IMR-90 (cell line): ENCODE measurements around the gene ARAP1. TPM values are rescaled to one million over a fixed set of nuclear protein-coding genes. Genes with fewer than 3 reads are reported as not detected.

Experiments used
- ATAC-seq: fragments of 200-7000 bp; cut with Tn5 transposase; 2 replicates; pipeline ENCODE4 v1.9.1; 2020; ENCODE audit warnings: low read depth, mild to moderate bottlenecking, moderate library complexity
- BruUV-seq: library from RNA; stranded (reverse); fragments of 400-500 nt; replicated peaks from 2 replicates; lab custom pipeline; 2021; lab: Mats Ljungman, UMichigan
- CTCF ChIA-PET: fragments of 300-600 bp; formaldehyde crosslinking; extraction: SDS; loops from one replicate; lab custom pipeline; 2021; ENCODE audit warnings: antibody characterized with exemption; lab: Yijun Ruan, JAX
- POLR2A ChIA-PET: fragments of 300-600 bp; sonication (Branson Sonifier 250); formaldehyde crosslinking; loops from one replicate; lab custom pipeline; 2022; ENCODE audit warnings: antibody characterized with exemption; ENCODE audit not compliant: unreplicated experiment; lab: Charles Lee
- DNase-seq: peaks from one replicate; pipeline ENCODE4 v3.0.0; 2013
- H2AFZ ChIP-seq: replicated peaks from 2 replicates; pipeline ENCODE3; 2013; ENCODE audit warnings: low read length, mild to moderate bottlenecking; ENCODE audit not compliant: poor library complexity
- H2AK5ac ChIP-seq: 2 replicates; pipeline ENCODE4 v1.6.1; 2013; ENCODE audit warnings: low read depth, low read length, inconsistent platforms
- H2AK9ac ChIP-seq: replicated peaks from 2 replicates; pipeline ENCODE3; 2013; ENCODE audit warnings: mild to moderate bottlenecking, low read depth, low read length, moderate library complexity; ENCODE audit not compliant: poor library complexity
- H2BK120ac ChIP-seq: 2 replicates; pipeline ENCODE4 v1.6.1; 2013; ENCODE audit warnings: low read depth, low read length, inconsistent platforms
- H2BK15ac ChIP-seq: 3 replicates; pipeline ENCODE4 v1.6.1; 2013; ENCODE audit warnings: low read depth, low read length, inconsistent platforms
- H2BK20ac ChIP-seq: 2 replicates; pipeline ENCODE4 v1.6.1; 2013; ENCODE audit warnings: low read depth, mild to moderate bottlenecking, inconsistent platforms, low read length, moderate library complexity
- H2BK5ac ChIP-seq: 2 replicates; pipeline ENCODE4 v1.6.1; 2013; ENCODE audit warnings: mild to moderate bottlenecking, low read depth, low read length, inconsistent platforms; ENCODE audit not compliant: poor library complexity, severe bottlenecking
- H3K14ac ChIP-seq: replicated peaks from 2 replicates; pipeline ENCODE4 v1.6.1; 2013; ENCODE audit warnings: low read depth, low read length, inconsistent platforms
- H3K18ac ChIP-seq: 2 replicates; pipeline ENCODE4 v1.6.1; 2013; ENCODE audit warnings: low read depth, low read length, control low read depth
- H3K23ac ChIP-seq: 2 replicates; pipeline ENCODE4 v1.6.1; 2013; ENCODE audit warnings: low read depth, low read length, inconsistent platforms
- H3K27ac ChIP-seq: 2 replicates; pipeline ENCODE4 v1.5.1; 2013; ENCODE audit warnings: mild to moderate bottlenecking, control low read depth, low read length; ENCODE audit not compliant: insufficient read depth
- H3K27me3 ChIP-seq: 2 replicates; pipeline ENCODE4 v1.6.1; 2013; ENCODE audit warnings: low read length; ENCODE audit not compliant: control insufficient read depth, insufficient read depth
- H3K36me3 ChIP-seq: 2 replicates; pipeline ENCODE4 v1.6.1; 2013; ENCODE audit warnings: low read length, mixed read lengths; ENCODE audit not compliant: control insufficient read depth, insufficient read depth
- H3K4ac ChIP-seq: 2 replicates; pipeline ENCODE4 v1.6.1; 2013; ENCODE audit warnings: low read depth, low read length, inconsistent platforms
- H3K4me1 ChIP-seq: 2 replicates; pipeline ENCODE4 v1.6.1; 2013; ENCODE audit warnings: low read length, mixed read lengths; ENCODE audit not compliant: control insufficient read depth, insufficient read depth
- H3K4me2 ChIP-seq: 2 replicates; pipeline ENCODE4 v1.6.1; 2013; ENCODE audit warnings: low read depth, mild to moderate bottlenecking, control low read depth, low read length, moderate library complexity
- H3K4me3 ChIP-seq: 2 replicates; pipeline ENCODE4 v1.5.1; 2013; ENCODE audit warnings: low read depth, mild to moderate bottlenecking, control low read depth, low read length, moderate library complexity; ENCODE audit not compliant: insufficient read depth
- H3K56ac ChIP-seq: 2 replicates; pipeline ENCODE4 v1.6.1; 2013; ENCODE audit warnings: low read length, inconsistent platforms; ENCODE audit not compliant: insufficient read depth; ENCODE audit errors: extremely low read depth
- H3K79me1 ChIP-seq, 2 experiments: 2 replicates each; pipeline ENCODE4 v1.6.1; 2013; ENCODE audit warnings: low read length in 2 of 2, inconsistent platforms in 1 of 2, low read depth in 1 of 2
- H3K9ac ChIP-seq: 2 replicates; pipeline ENCODE4 v1.6.1; 2013; ENCODE audit warnings: low read depth, low read length, control low read depth
- H3K9me1 ChIP-seq: 2 replicates; pipeline ENCODE4 v1.6.1; 2013; ENCODE audit warnings: low read length, inconsistent platforms; ENCODE audit not compliant: insufficient read depth
- H3K9me3 ChIP-seq: 2 replicates; pipeline ENCODE4 v1.6.1; 2013; ENCODE audit warnings: low read length; ENCODE audit not compliant: control insufficient read depth, insufficient read depth
- H4K20me1 ChIP-seq: 2 replicates; pipeline ENCODE4 v1.6.1; 2013; ENCODE audit warnings: low read length, inconsistent platforms; ENCODE audit not compliant: insufficient read depth
- H4K5ac ChIP-seq: 2 replicates; pipeline ENCODE4 v1.6.1; 2013; ENCODE audit warnings: mild to moderate bottlenecking, low read depth, low read length, control low read depth
- H4K8ac ChIP-seq, 2 experiments: 2 replicates each; pipeline ENCODE4 v1.6.1; 2013; ENCODE audit warnings: low read depth in 2 of 2, low read length in 2 of 2, control low read depth in 1 of 2, inconsistent platforms in 1 of 2
- H4K91ac ChIP-seq: 2 replicates; pipeline ENCODE4 v1.6.1; 2013; ENCODE audit warnings: low read depth, low read length, inconsistent platforms; ENCODE audit not compliant: insufficient read depth
- CTCF ChIP-seq: conservative IDR thresholded peaks from 2 replicates; pipeline ENCODE4 v1.5.1; 2012; ENCODE audit warnings: mild to moderate bottlenecking, low read depth, low read length, improper control_type of control experiment
- POLR2A ChIP-seq: IDR thresholded peaks from 2 replicates; pipeline ENCODE4 v1.6.1; 2012; ENCODE audit warnings: mild to moderate bottlenecking, low read depth, low read length
- RAD21 ChIP-seq: IDR thresholded peaks from 2 replicates; pipeline ENCODE4 v1.6.1; 2012; ENCODE audit warnings: low read length, improper control_type of control experiment
- WGBS, 2 experiments: methylation state at CpG; one replicate each; pipeline versions ENCODE4 v1.1.5 to v1.1.7; 2013; ENCODE audit warnings: missing lambda C conversion rate in 2 of 2; ENCODE audit not compliant: insufficient read length in 1 of 2; ENCODE audit errors: extremely low coverage in 2 of 2; 5-methylcytosine and 5-hydroxymethylcytosine counted together
- dilution Hi-C: fragments of 300-500 bp; cut with HindIII; formaldehyde crosslinking; loops from one replicate; pipeline ENCODE4 v1.14.3; 2018; ENCODE audit warnings: low sequenced_read_pairs; ENCODE audit not compliant: unreplicated experiment
- in situ Hi-C: fragments of 300-500 bp; cut with MboI; formaldehyde crosslinking; loops from 3 replicates; pipeline ENCODE4 v1.14.3; 2019; ENCODE audit warnings: low sequenced_read_pairs, inconsistent platforms, mixed read lengths
- intact Hi-C: fragments of 100-400 bp; cut with micrococcal nuclease; formaldehyde crosslinking; loops from 2 replicates; pipeline ENCODE4 v1.10.0; 2022
- polyA plus RNA-seq, 3 experiments: library from polyadenylated mRNA; depleted of rRNA; stranded (reverse); fragments of >200 nt; gene quantifications; 2 replicates each; pipeline ENCODE4 v1.2.3, GENCODE V29; 2012; ENCODE audit warnings: low replicate concordance in 1 of 3
- total RNA-seq: library from RNA; depleted of rRNA; stranded (reverse); fragments of >200 nt; gene quantifications from 2 replicates; pipeline ENCODE4 v1.2.3, GENCODE V29; 2012

ARAP1 gene
- total and polyA plus RNA-seq, 2 of the 4 experiments (the other 2 are of a cell fraction), result 37.6 to 63.1 TPM

- no peak overlapping the region for H4K91ac ChIP-seq
- H2BK15ac ChIP-seq, result no peak overlapping the region
- no peak overlapping the region for H2BK20ac ChIP-seq
- H4K5ac ChIP-seq, result no peak overlapping the region
- H3K4ac ChIP-seq, result no peak overlapping the region
- TF ChIP-seq RAD21, result no peak
- no peak for TF ChIP-seq CTCF
- no peak for TF ChIP-seq POLR2A
- H2AK5ac ChIP-seq, result no peak overlapping the region
- ChIA-PET POLR2A (no interaction called here), CTCF (no interaction called here)
- no peak overlapping the region for H2AK9ac ChIP-seq
- DNase-seq (no peak), ATAC-seq (no peak)
- H3K4me3 ChIP-seq, result no peak overlapping the region
- H3K79me1 ChIP-seq, result no peaks in the 10 kb centered on the region
- H3K9ac ChIP-seq, result no peak overlapping the region
- H4K8ac ChIP-seq, result no peak overlapping the region
- H3K9me3 ChIP-seq, result no peaks in the 10 kb centered on the region
- no peak overlapping the region for H3K4me2 ChIP-seq
- dilution Hi-C loops, result no loop called here
- in situ Hi-C loops, result no loop called here
- no peak overlapping the region for H3K27ac ChIP-seq
- H3K18ac ChIP-seq, result no peak overlapping the region
- peaks cover 5% of the 10 kb centered on the region; the same call in 1 of the 2 replicates for H3K9me1 ChIP-seq
- WGBS, 2 experiments, result no CpG with 5 or more reads among the region's 6 CpGs
- no peaks in the 10 kb centered on the region for H4K20me1 ChIP-seq
- no peak overlapping the region for H3K56ac ChIP-seq
- H3K4me1 ChIP-seq, result no peaks in the 10 kb centered on the region
- intact Hi-C loops, result no loop called here
- H3K14ac ChIP-seq, result no peak overlapping the region
- H3K36me3 ChIP-seq, result no peaks in the 10 kb centered on the region
- no peak overlapping the region for H2BK5ac ChIP-seq
- no TSS peak for BruUV-seq
- peaks cover 90% of the 10 kb centered on the region for H3K27me3 ChIP-seq
- H2AFZ ChIP-seq, result no peak overlapping the region
- no peak overlapping the region for H3K23ac ChIP-seq
- no peak overlapping the region for H2BK120ac ChIP-seq
Observed at GRCh38 chr11:72657411-72658100, 94.7 kb downstream of the ARAP1 start.
